Thymus (tissue), 11 donors: Measurements from ENCODE around the gene SRBD1. TPM values are rescaled to one million over a fixed set of nuclear protein-coding genes. Genes with fewer than 3 reads are reported as not detected.

Experiments used
- DNase-seq, 9 donors: peaks; one replicate each; pipeline ENCODE4 v3.0.0-alpha.2; 2013; ENCODE audit warnings: low spot score in 9 of 9, low read depth in 6 of 9, missing footprints in 1 of 9
- H3K27ac ChIP-seq, 2 donors: one replicate each; pipeline ENCODE4 v1.5.1; 2013; ENCODE audit warnings: control low read depth in 1 of 2, low read depth in 1 of 2, low read length in 1 of 2, mild to moderate bottlenecking in 1 of 2, moderate library complexity in 1 of 2
- H3K27me3 ChIP-seq, 2 donors: one replicate each; pipeline ENCODE4 v1.5.1; 2013; ENCODE audit warnings: low read length in 1 of 2; ENCODE audit not compliant: control insufficient read depth in 2 of 2, insufficient read depth in 1 of 2
- H3K36me3 ChIP-seq, 2 donors: one replicate each; pipeline ENCODE4 v1.5.1; 2013; ENCODE audit warnings: low read length in 1 of 2, mild to moderate bottlenecking in 1 of 2, moderate library complexity in 1 of 2; ENCODE audit not compliant: control insufficient read depth in 2 of 2, insufficient read depth in 2 of 2
- H3K4me1 ChIP-seq, 2 donors: one replicate each; pipeline ENCODE4 v1.5.1; 2013; ENCODE audit warnings: low read length in 2 of 2; ENCODE audit not compliant: control insufficient read depth in 2 of 2, insufficient read depth in 2 of 2
- H3K4me3 ChIP-seq, 2 donors: one replicate each; pipeline ENCODE4 v1.5.1; 2013; ENCODE audit warnings: low read length in 2 of 2, control low read depth in 1 of 2, mild to moderate bottlenecking in 1 of 2
- H3K9me3 ChIP-seq, 2 donors: one replicate each; pipeline ENCODE4 v1.5.1; 2013; ENCODE audit warnings: low read length in 1 of 2, mild to moderate bottlenecking in 1 of 2; ENCODE audit not compliant: control insufficient read depth in 2 of 2, insufficient read depth in 1 of 2
- WGBS: extraction: QIAGEN DNeasy Blood & Tissue Kit; methylation state at CpG from one replicate; pipeline ENCODE4 v1.1.7; 2013; 5-methylcytosine and 5-hydroxymethylcytosine counted together
- polyA plus RNA-seq: library from polyadenylated mRNA; stranded (reverse); fragments of 200-250 nt; gene quantifications from one replicate; pipeline ENCODE4 v1.2.3, GENCODE V29; 2013
- total RNA-seq: library from RNA; stranded (reverse); fragments of 120-200 nt; gene quantifications from one replicate; pipeline ENCODE4 v1.2.4, GENCODE V29; 2013
- donor health status: healthy.

SRBD1 gene
- total and polyA plus RNA-seq, 2 donors = 11.0 to 22.4 TPM

GRCh38 chr2:45510701-45511420, 100.2 kb downstream of the SRBD1 start:
- no peak overlapping the region for H3K27ac ChIP-seq
- no peaks in the 10 kb centered on the region for H3K27me3 ChIP-seq
- no peaks in the 10 kb centered on the region for H3K9me3 ChIP-seq
- H3K4me1 ChIP-seq = no peaks in the 10 kb centered on the region
- no peak overlapping the region for H3K4me3 ChIP-seq
- H3K36me3 ChIP-seq = no peaks in the 10 kb centered on the region
- no peak for DNase-seq
- WGBS = 84% methylated on average over 9 of the region's 9 CpGs

- H3K27me3 ChIP-seq = no peaks in the 10 kb centered on the region
- DNase-seq = no peak
- H3K9me3 ChIP-seq = no peaks in the 10 kb centered on the region
- H3K4me1 ChIP-seq = no peaks in the 10 kb centered on the region
- H3K4me3 ChIP-seq = no peak overlapping the region
- H3K27ac ChIP-seq = no peak overlapping the region
- WGBS = 98% methylated on average over 3 of the region's 3 CpGs
- H3K36me3 ChIP-seq = no peaks in the 10 kb centered on the region
Observed at GRCh38 chr2:45506756-45507155, 104.3 kb downstream of the SRBD1 start.

- peaks cover 0 to 6% of the 10 kb centered on the region in 2 donors for H3K9me3 ChIP-seq
- H3K27me3 ChIP-seq = no peaks in the 10 kb centered on the region
- 100% methylated on average over 1 of the region's 1 CpG for WGBS
Observed at GRCh38 chr2:45505138-45505537, 105.9 kb downstream of the SRBD1 start.

DNA sequence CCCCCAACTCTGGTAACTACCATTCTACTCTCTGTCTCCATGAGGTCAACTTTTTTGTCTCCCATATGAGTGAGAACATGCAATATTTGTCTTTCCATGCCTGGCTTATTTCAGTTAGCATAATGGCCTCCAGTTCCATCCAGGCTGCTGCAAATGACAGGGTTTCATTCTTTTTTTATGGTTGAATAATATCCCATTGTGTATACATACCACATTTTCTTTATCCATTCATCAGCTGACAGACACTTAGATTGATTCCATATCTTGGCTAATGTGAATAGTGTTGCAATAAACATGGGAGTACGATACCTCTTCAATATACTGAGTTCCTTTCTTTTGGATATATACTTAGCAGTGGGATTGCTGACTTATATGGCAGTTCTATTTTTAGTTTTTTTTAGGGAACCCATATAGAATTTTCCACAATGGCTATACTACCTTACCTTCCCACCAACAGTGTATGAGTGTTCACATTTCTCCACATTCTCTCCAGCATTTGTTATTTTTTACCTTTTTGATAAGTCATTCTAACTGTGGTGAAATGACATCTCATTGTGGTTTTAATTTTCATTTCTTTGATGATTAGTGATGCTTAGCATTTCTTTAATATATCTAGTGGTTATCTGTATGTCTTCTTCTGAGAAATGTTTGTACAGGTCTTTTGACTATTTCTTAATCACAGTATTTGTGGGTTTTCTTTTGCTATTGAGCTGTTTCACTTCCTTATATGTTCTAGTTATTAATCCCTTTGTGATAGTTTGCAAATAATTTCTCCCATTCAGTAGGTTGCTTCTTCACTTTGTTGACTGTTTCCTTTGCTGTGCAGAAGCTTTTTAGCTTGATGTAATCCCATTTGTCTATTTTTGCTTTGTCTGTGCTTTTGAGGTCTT, 112.2 kb downstream of the SRBD1 start:
- no peak for DNase-seq
- 100% methylated on average over 1 of the region's 1 CpG for WGBS
- H3K4me3 ChIP-seq = no peak overlapping the region
- H3K4me1 ChIP-seq = no peaks in the 10 kb centered on the region
- no peak overlapping the region for H3K27ac ChIP-seq
- peaks cover 0 to 3% of the 10 kb centered on the region in 2 donors for H3K36me3 ChIP-seq
- H3K9me3 ChIP-seq = peaks cover 0 to 6% of the 10 kb centered on the region in 2 donors
- H3K27me3 ChIP-seq = no peaks in the 10 kb centered on the region

More at GRCh38 chr2:45505138-45505537, 105.9 kb downstream of the SRBD1 start:
- H3K4me1 ChIP-seq = no peaks in the 10 kb centered on the region
- peaks cover 0 to 3% of the 10 kb centered on the region in 2 donors for H3K36me3 ChIP-seq
- peak in 1 of 9 donors; percentile 13 for DNase-seq
- no peak overlapping the region for H3K27ac ChIP-seq
- no peak overlapping the region for H3K4me3 ChIP-seq

- Histone ChIP-seq H3K9me3 (peaks cover 0 to 6% of the 10 kb centered on the region in 2 donors), H3K27me3 (no peaks in the 10 kb centered on the region), H3K36me3 (peaks cover 0 to 3% of the 10 kb centered on the region in 2 donors), H3K27ac (no peak overlapping the region), H3K4me3 (no peak overlapping the region), H3K4me1 (no peaks in the 10 kb centered on the region)
- WGBS = 89% methylated on average over 2 of the region's 2 CpGs
- no peak for DNase-seq
Observed at GRCh38 chr2:45497355-45497754, 113.7 kb downstream of the SRBD1 start.

DNA sequence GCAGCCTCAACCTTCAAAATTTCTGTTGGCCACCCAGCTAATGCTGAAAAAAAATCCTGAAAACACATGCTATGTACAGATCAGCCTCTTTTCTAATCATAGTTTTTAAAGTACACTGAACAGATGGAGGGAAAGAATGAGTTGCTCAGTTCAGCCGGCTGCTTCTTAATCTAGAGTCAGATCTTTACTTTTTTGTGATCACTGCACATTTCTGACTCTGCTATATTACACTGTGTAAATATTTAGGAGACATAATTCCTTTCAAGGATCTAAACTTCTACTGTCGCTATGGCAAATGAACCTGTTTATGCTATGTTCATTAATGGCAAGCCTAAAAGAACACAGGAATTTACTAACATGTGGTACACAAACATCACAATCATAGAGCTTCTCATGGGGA, 114.2 kb downstream of the SRBD1 start:
- DNase-seq = no peak

GRCh38 chr2:45494978-45495293, 116.1 kb downstream of the SRBD1 start:
- Histone ChIP-seq H3K4me1 (no peaks in the 10 kb centered on the region), H3K9me3 (no peaks in the 10 kb centered on the region), H3K36me3 (no peaks in the 10 kb centered on the region), H3K27ac (no peak overlapping the region), H3K4me3 (no peak overlapping the region), H3K27me3 (no peaks in the 10 kb centered on the region)
- DNase-seq = no peak
- 29% methylated on average over 1 of the region's 1 CpG for WGBS

More for the DNA sequence above, 114.2 kb downstream of the SRBD1 start:
- Histone ChIP-seq H3K36me3 (peaks cover 0 to 3% of the 10 kb centered on the region in 2 donors), H3K27me3 (no peaks in the 10 kb centered on the region), H3K9me3 (peaks cover 0 to 6% of the 10 kb centered on the region in 2 donors), H3K27ac (no peak overlapping the region), H3K4me3 (no peak overlapping the region), H3K4me1 (no peaks in the 10 kb centered on the region)
- whole genome bisulfite sequencing = 94% methylated on average over 2 of the region's 2 CpGs

DNA sequence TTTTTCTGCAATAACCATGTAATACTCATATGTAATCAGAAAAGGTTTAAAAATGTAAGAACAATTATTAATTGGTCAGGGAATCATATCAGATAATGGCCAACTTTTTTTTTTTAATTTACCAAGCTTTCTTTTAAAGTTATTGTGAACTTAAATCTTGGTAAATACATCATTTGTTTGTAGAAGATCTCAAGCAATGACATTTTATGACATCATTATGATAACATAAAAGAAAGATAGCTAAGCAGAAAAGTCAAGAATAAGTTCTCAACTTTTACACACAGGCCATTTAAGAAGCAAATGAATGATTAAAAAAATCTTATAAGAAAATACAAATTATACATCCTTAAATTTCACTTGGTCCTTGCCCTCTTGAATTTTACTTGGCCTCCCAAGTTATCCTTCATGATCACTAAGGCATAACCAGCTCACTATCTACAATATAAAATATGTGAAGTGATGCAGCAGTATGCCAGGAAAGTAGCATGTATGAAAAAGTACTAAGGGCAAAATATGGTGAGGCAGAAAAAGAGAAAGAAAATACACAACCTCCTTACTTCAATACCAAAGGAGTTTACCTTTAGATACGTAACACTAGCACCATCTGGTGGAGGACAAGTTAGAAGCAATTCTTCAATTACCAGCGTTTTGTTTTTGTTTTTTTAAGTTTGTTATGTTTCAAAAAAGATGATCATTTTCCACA, 116.6 kb downstream of the SRBD1 start:
- no peak overlapping the region for H3K27ac ChIP-seq
- no peaks in the 10 kb centered on the region for H3K27me3 ChIP-seq
- DNase-seq = peak; percentile 24 to 77 (median 50)
- H3K4me3 ChIP-seq = no peak overlapping the region
- WGBS = 20% methylated on average over 2 of the region's 2 CpGs
- no peaks in the 10 kb centered on the region for H3K9me3 ChIP-seq
- H3K36me3 ChIP-seq = no peaks in the 10 kb centered on the region
- no peaks in the 10 kb centered on the region for H3K4me1 ChIP-seq

DNA sequence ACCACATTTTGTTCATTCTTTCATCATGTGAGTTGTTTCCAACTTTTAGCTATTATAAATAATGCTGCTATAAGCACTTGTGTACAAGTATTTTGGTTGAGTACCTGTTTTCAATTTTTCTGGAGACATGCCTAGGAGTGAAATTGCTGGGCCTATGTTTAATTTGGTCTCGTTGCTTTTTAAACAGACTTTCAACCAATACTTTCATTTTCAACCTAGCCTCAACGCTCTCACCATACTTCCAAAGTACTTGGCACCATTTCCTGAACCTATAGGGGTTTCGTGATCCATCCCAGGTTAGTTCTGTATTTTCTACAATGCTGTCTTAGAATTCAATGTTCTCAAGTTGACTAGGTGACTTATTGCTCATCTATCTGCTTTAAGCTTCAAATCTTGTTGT, 126.1 kb downstream of the SRBD1 start:
- H3K27ac ChIP-seq = no peak overlapping the region
- H3K4me3 ChIP-seq = no peak overlapping the region
- no peaks in the 10 kb centered on the region for H3K9me3 ChIP-seq
- no peaks in the 10 kb centered on the region for H3K27me3 ChIP-seq
- H3K36me3 ChIP-seq = no peaks in the 10 kb centered on the region
- DNase-seq = no peak
- WGBS = 96% methylated on average over 3 of the region's 3 CpGs
- no peaks in the 10 kb centered on the region for H3K4me1 ChIP-seq
